K562 (cell line): ENCODE results near the gene DYRK1B. TPM values are rescaled to one million over a fixed set of nuclear protein-coding genes. Genes with fewer than 3 reads are reported as not detected.

Experiments
- BRF2 ChIP-seq: IDR thresholded peaks from 3 replicates; pipeline ENCODE4 v1.6.1; 2011; ENCODE audit warnings: borderline replicate concordance, mild to moderate bottlenecking; ENCODE audit not compliant: insufficient read length, insufficient read depth
- MGA ChIP-seq: fragments of 450-650 bp; IDR thresholded peaks from 2 replicates; pipeline ENCODE4 v1.6.1; 2016; ENCODE audit warnings: mild to moderate bottlenecking, moderate library complexity
- SFPQ ChIP-seq: fragments of 200-400 bp; formaldehyde crosslinking; IDR thresholded peaks from 2 replicates; pipeline ENCODE4 v1.6.1; 2017; ENCODE audit warnings: mild to moderate bottlenecking, low read depth, low read length, moderate library complexity
- polyA plus RNA-seq, 8 experiments: library from polyadenylated mRNA; depleted of rRNA in 4 of 8; stranded (reverse) in 5 of 8; unstranded in 3 of 8; fragments of >200 nt; fragmentation: Nextera tagmentation in 2 of 8; fragmentation: Illumina TruSeq in 1 of 8; extraction: Ambion mirVana in 2 of 8; extraction: Trizol in 1 of 8; gene quantifications; 2 replicates each; pipeline versions ENCODE4 v1.2.1 to v1.2.3, GENCODE V29; 2011 to 2014; ENCODE audit warnings: inconsistent platforms in 1 of 8, missing spikeins in 1 of 8
- total RNA-seq, 7 experiments: library from RNA; depleted of rRNA in 6 of 7; stranded (reverse); fragments of >200 nt in 6 of 7; fragmentation: Illumina TruSeq in 2 of 7; extraction: Trizol in 2 of 7; gene quantifications; 2 replicates each; pipeline versions ENCODE4 v1.2.1 to v1.2.3, GENCODE V29; 2011 to 2021; ENCODE audit warnings: low replicate concordance in 1 of 7

DYRK1B gene
- total and polyA plus RNA-seq, 9 of the 15 experiments (the other 6 are each of a cell fraction or from before 2014, with no cell fraction given), result 0.91 to 5.2 (median 1.5) TPM; not detected in 2

GRCh38 chr19:39826311-39826945 lies 7.5 kb downstream of the DYRK1B start (continued):
- TF ChIP-seq MGA (no peak), SFPQ (no peak), BRF2 (no peak)
- TF ChIP-seq, all 486 proteins: peak for 0
